Peyer's patch (tissue), 4 donors: ENCODE measurements around the gene B3GNT8. TPM values are rescaled to one million over a fixed set of nuclear protein-coding genes. Genes with fewer than 3 reads are reported as not detected.
A peak's percentile ranks its signal among the peaks of the same experiment; 100 is the strongest.

Source experiments
- DNase-seq, 3 donors: peaks; one replicate each; pipeline ENCODE4 v3.0.0-alpha.2; 2017 to 2019
- H3K27ac ChIP-seq, 4 donors: fragments of 200-600 bp; sonication (generic); one replicate each; pipeline ENCODE4 v1.5.1; 2016 to 2019
- H3K27me3 ChIP-seq, 2 donors: fragments of 200-600 bp; sonication (generic); one replicate each; pipeline ENCODE4 v1.5.1; 2019
- H3K36me3 ChIP-seq, 3 donors: fragments of 200-600 bp; sonication (generic); one replicate each; pipeline ENCODE4 v1.5.1; 2016 to 2019
- H3K4me1 ChIP-seq, 4 donors: fragments of 200-600 bp; sonication (generic); one replicate each; pipeline ENCODE4 v1.5.1; 2016 to 2019
- H3K4me3 ChIP-seq, 4 donors: fragments of 200-600 bp; sonication (generic); 1 replicate in 3 of 4; 2 replicates in 1 of 4; pipeline ENCODE4 v1.5.1; 2016 to 2019; ENCODE audit warnings: mild to moderate bottlenecking in 1 of 4
- H3K9me3 ChIP-seq, 4 donors: fragments of 200-600 bp; sonication (generic); one replicate each; pipeline ENCODE4 v1.5.1; 2016 to 2019; ENCODE audit warnings: mild to moderate bottlenecking in 1 of 4
- POLR2A ChIP-seq, 2 donors: fragments of 450-650 bp; IDR thresholded peaks; one replicate each; pipeline ENCODE4 v1.5.1; 2017; ENCODE audit warnings: antibody characterized with exemption in 2 of 2, mild to moderate bottlenecking in 2 of 2, moderate library complexity in 2 of 2
- total RNA-seq, 4 donors: library from RNA; depleted of rRNA; stranded (reverse); fragments of >200 nt; gene quantifications; one replicate each; pipeline ENCODE4 v1.1.0, GENCODE V29; 2016
- TF ChIP-seq, protein P1 (sequence below), 6 experiments: fragments of 450-650 bp in 4 of 6; fragments of 200-600 bp in 2 of 6; sonication (generic) in 1 of 6; IDR thresholded peaks; one replicate each; pipeline ENCODE4 v1.5.1; 2017 to 2019; ENCODE audit warnings: antibody characterized with exemption in 6 of 6, mild to moderate bottlenecking in 3 of 6, moderate library complexity in 1 of 6

Gene B3GNT8
- total RNA-seq, 4 donors from 2014 or later = 15.7 to 98.4 (median 62.8) TPM

DNA sequence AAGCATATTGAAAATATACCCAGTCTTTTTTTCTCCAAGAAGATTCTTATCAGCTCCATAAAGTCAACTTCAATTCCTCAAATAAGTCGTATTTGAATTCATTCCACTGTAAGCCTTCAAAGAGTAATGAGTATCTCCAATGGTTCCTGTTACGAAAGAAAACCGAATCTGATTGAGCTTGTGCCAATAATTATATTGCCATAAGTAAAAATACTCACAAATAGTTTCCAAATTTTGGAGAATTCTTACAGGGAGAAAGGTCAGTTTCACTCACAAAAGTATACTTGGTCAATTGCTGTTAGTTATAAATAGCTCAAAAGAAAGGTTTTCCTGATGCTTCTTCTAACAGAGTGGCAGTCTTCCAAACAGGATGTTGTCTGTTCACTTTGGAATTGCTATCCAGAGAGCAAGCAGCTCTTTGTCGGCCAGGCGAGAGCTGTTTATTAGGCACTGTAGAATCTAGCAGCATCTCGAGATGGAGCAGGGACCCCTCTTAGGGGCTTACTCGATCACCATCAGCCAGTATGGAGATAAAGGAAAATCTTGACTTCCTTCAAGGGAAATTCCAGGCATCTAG, 29.3 kb upstream of the B3GNT8 start:
- Histone ChIP-seq H3K27me3 (no peaks in the 10 kb centered on the region), H3K4me3 (no peak overlapping the region), H3K36me3 (no peaks in the 10 kb centered on the region), H3K9me3 (no peaks in the 10 kb centered on the region), H3K27ac (peak overlapping the region in 1 of 4 donors; percentile 35), H3K4me1 (no peaks in the 10 kb centered on the region)
- TF ChIP-seq, protein P1, sequence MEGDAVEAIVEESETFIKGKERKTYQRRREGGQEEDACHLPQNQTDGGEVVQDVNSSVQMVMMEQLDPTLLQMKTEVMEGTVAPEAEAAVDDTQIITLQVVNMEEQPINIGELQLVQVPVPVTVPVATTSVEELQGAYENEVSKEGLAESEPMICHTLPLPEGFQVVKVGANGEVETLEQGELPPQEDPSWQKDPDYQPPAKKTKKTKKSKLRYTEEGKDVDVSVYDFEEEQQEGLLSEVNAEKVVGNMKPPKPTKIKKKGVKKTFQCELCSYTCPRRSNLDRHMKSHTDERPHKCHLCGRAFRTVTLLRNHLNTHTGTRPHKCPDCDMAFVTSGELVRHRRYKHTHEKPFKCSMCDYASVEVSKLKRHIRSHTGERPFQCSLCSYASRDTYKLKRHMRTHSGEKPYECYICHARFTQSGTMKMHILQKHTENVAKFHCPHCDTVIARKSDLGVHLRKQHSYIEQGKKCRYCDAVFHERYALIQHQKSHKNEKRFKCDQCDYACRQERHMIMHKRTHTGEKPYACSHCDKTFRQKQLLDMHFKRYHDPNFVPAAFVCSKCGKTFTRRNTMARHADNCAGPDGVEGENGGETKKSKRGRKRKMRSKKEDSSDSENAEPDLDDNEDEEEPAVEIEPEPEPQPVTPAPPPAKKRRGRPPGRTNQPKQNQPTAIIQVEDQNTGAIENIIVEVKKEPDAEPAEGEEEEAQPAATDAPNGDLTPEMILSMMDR (IDR thresholded peaks at IDR 0.05) = no peak
- no peak for TF ChIP-seq POLR2A (IDR thresholded peaks at IDR 0.05)
- DNase-seq = no peak

DNA sequence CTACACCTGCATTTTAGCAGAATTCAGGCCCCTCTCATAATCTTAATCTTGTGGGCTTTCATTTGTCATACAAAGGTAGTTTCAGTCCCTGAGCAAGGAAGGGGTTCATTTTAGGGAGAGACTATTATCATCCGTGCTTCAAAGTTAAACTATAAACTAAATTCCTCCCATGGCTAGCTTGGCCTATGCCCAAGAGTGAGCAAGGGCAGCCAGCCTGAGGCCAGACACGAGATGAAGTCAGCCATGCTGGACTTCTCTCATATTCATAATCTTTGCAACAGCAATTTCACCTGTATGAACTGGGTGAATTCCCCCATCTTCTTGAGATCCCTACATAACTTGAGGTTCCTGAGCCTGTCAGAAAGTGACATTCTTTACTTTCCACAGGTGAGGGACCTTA, 28.8 kb upstream of the B3GNT8 start:
- DNase-seq = no peak
- H3K27ac ChIP-seq = no peak overlapping the region
- TF ChIP-seq POLR2A (IDR thresholded peaks at IDR 0.05) = no peak
- TF ChIP-seq, protein P1 (IDR thresholded peaks at IDR 0.05) = no peak
- no peak overlapping the region for H3K4me3 ChIP-seq
- no peaks in the 10 kb centered on the region for H3K4me1 ChIP-seq
- no peaks in the 10 kb centered on the region for H3K36me3 ChIP-seq
- no peaks in the 10 kb centered on the region for H3K9me3 ChIP-seq
- H3K27me3 ChIP-seq = no peaks in the 10 kb centered on the region

GRCh38 chr19:41452584-41453275, 25.6 kb upstream of the B3GNT8 start:
- no peak overlapping the region for H3K4me3 ChIP-seq
- no peak for DNase-seq
- H3K36me3 ChIP-seq = no peaks in the 10 kb centered on the region
- TF ChIP-seq, protein P1 (IDR thresholded peaks at IDR 0.05) = no peak
- no peak for TF ChIP-seq POLR2A (IDR thresholded peaks at IDR 0.05)
- no peaks in the 10 kb centered on the region for H3K27me3 ChIP-seq
- H3K9me3 ChIP-seq = no peaks in the 10 kb centered on the region
- H3K27ac ChIP-seq = no peak overlapping the region
- peaks cover 0 to 12% (median 1%) of the 10 kb centered on the region in 4 donors for H3K4me1 ChIP-seq

DNA sequence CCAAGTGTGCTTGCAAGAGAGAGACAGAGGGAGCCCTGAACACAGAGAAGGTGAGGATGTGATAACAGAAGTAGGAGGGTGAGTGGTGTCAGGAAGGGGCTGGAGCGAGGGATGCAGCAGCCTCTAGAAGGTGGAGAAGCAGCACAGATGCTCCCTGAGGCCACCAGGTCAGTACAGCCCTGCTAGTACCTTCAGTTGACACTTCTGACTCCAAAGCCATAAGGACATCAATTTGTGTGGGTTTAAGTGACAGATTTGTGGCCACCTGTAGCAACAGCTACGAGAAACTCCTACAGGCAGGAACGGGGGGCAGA, 22.6 kb upstream of the B3GNT8 start:
- peaks cover 0 to 12% (median 1%) of the 10 kb centered on the region in 4 donors for H3K4me1 ChIP-seq

GRCh38 chr19:41449079-41449864, 22.1 kb upstream of the B3GNT8 start:
- no peaks in the 10 kb centered on the region for H3K27me3 ChIP-seq
- peaks cover 0 to 12% (median 1%) of the 10 kb centered on the region in 4 donors for H3K4me1 ChIP-seq
- no peak for TF ChIP-seq POLR2A (IDR thresholded peaks at IDR 0.05)
- TF ChIP-seq, protein P1 (IDR thresholded peaks at IDR 0.05) = peak; percentile 87 to 98 (median 92)
- H3K36me3 ChIP-seq = no peaks in the 10 kb centered on the region
- no peaks in the 10 kb centered on the region for H3K9me3 ChIP-seq
- peak; percentile 75 to 91 (median 80) for DNase-seq
- H3K4me3 ChIP-seq = peak overlapping the region in 3 of 4 donors; percentile 23 to 38 (median 29)
- peak overlapping the region in 1 of 4 donors; percentile 1 for H3K27ac ChIP-seq

More for the DNA sequence above, 22.6 kb upstream of the B3GNT8 start:
- H3K36me3 ChIP-seq = no peaks in the 10 kb centered on the region
- DNase-seq = no peak
- no peaks in the 10 kb centered on the region for H3K27me3 ChIP-seq
- H3K4me3 ChIP-seq = no peak overlapping the region
- peak overlapping the region in 1 of 4 donors; percentile 1 for H3K27ac ChIP-seq
- no peaks in the 10 kb centered on the region for H3K9me3 ChIP-seq
- no peak for TF ChIP-seq POLR2A (IDR thresholded peaks at IDR 0.05)
- TF ChIP-seq, protein P1 (IDR thresholded peaks at IDR 0.05) = no peak
